ENCODE results near the gene TMEM63B. TPM values are rescaled to one million over a fixed set of nuclear protein-coding genes. Genes with fewer than 3 reads are reported as not detected.
"Not testable (repeated sequence)": the region's sequence is repeated elsewhere in the genome, so short reads cannot be mapped to it uniquely, and the experiment has no call there.

The TMEM63B gene
- total RNA-seq, 4 donors from 2014 or later = 27.2 to 71.9 (median 43.7) TPM

DNA sequence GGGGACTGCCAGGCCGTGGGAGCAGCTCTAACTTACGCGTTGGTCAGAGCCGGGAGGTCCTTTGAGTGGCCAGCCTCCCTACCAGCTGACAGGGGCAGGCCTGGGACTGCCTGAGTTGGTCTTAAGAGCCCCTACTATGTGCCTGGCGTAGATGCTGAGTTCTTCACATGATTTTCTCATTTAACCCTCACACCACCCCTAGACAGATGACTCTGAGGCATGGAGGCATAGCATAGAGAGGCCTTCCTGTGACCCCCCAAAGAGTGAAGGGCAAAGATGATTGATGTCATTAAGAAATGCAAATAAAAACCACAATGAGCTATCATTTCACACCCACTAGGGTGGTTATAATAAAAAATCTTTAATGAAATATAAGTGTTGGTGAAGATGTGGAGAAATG is 36.9 kb upstream of the TMEM63B start:
- intact Hi-C loops (cut with DNase I; ENCODE audit: low total_unique reads) = no loop called here
- in situ Hi-C loops (cut with MboI; ENCODE audit: low sequenced_read_pairs in 4 of 4) = loop anchor here (25.0 kb wide), 1 partner anchor 428 kb away; no protein-coding TSS in a partner anchor
- ATAC-seq = no peak

DNA sequence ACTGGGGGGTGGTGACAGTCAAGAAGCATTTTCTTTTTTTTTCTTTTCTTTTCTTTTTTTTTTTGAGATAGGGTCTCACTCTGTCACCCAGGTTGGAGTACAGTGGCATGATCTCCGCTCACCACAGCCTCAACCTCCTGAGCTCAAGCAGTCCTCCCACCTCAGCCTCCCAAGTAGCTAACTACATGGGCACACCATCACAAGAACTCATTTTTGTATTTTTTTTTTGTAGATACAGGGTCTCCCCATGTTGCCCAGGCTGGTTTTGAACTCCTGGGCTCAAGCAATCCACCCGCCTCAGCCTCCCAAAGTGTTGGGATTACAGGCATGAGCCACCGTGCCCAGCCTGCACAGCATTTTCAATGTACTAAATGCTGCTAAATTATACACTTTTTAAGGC is 36.0 kb upstream of the TMEM63B start:
- intact Hi-C loops (cut with DNase I; ENCODE audit: low total_unique reads) = not testable (repeated sequence)

More for the DNA sequence above, 36.9 kb upstream of the TMEM63B start:
- no peaks in the 10 kb centered on the region for H3K27me3 ChIP-seq
- peak overlapping the region in 1 of 4 donors; percentile 16 for H3K27ac ChIP-seq
- no peaks in the 10 kb centered on the region for H3K9me3 ChIP-seq
- no peak overlapping the region for H3K4me3 ChIP-seq
- peaks cover 16 to 21% of the 10 kb centered on the region in 2 donors for H3K4me1 ChIP-seq
- TF ChIP-seq, protein P1, sequence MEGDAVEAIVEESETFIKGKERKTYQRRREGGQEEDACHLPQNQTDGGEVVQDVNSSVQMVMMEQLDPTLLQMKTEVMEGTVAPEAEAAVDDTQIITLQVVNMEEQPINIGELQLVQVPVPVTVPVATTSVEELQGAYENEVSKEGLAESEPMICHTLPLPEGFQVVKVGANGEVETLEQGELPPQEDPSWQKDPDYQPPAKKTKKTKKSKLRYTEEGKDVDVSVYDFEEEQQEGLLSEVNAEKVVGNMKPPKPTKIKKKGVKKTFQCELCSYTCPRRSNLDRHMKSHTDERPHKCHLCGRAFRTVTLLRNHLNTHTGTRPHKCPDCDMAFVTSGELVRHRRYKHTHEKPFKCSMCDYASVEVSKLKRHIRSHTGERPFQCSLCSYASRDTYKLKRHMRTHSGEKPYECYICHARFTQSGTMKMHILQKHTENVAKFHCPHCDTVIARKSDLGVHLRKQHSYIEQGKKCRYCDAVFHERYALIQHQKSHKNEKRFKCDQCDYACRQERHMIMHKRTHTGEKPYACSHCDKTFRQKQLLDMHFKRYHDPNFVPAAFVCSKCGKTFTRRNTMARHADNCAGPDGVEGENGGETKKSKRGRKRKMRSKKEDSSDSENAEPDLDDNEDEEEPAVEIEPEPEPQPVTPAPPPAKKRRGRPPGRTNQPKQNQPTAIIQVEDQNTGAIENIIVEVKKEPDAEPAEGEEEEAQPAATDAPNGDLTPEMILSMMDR (IDR thresholded peaks at IDR 0.05 in 4 of 5, conservative IDR thresholded peaks at IDR 0.05 in 1 of 5) = no peak
- TF ChIP-seq POLR2A (IDR thresholded peaks at IDR 0.05) = no peak
- no peaks in the 10 kb centered on the region for H3K36me3 ChIP-seq
- no peak for DNase-seq

DNA sequence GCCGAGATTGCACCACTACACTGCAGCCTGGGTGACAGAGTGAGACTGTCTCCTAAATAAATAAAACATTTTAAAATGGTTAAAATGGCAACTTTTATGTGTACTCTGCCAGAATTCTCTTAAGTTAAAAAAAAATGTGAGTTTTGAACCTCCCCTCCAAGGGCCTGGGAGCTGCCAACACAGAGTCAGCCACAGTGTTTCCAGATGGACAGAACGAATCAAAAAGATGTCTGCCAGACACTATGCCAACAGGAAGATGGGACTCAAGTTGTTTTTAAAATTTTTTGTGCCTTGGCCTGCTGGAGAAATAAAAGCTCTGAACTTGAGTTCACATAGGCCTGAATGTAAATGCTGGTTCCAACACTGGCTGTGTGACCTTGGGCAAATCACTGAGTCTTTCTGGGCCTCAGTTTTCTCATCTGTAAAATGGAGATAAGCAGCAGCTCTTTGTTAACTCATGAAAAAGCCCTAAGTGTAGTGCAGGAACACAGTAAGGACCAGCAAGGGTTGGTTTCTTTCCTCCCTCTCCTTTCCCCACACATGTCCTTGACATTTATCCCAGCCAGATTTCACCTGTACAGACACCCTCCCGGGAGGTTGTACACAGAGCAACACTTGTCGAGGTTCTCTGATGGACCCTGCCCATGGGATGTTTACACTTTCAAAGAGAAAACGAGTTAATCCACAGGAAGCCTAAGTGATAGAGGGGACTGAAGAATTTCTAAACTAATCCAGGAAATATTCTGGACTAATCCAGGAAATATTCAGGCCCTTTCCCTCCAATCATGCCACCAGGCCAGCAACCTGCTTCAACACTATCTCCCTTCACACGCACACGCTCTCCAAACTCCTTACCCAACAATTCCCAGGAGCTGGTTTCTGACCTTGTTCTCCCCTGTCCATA is 35.1 kb upstream of the TMEM63B start:
- in situ Hi-C loops (cut with MboI; ENCODE audit: low sequenced_read_pairs in 4 of 4) = loop anchor here (25.0 kb wide), 1 partner anchor 430 kb away; no protein-coding TSS in a partner anchor
- TF ChIP-seq POLR2A (IDR thresholded peaks at IDR 0.05) = no peak
- TF ChIP-seq, protein P1 (IDR thresholded peaks at IDR 0.05 in 4 of 5, conservative IDR thresholded peaks at IDR 0.05 in 1 of 5) = no peak
- no peak for ATAC-seq
- DNase-seq = no peak
- H3K36me3 ChIP-seq = no peaks in the 10 kb centered on the region
- no peaks in the 10 kb centered on the region for H3K27me3 ChIP-seq
- H3K4me1 ChIP-seq = peaks cover 5 to 6% of the 10 kb centered on the region in 2 donors
- intact Hi-C loops (cut with DNase I; ENCODE audit: low total_unique reads) = no loop called here
- no peak overlapping the region for H3K27ac ChIP-seq
- H3K9me3 ChIP-seq = no peaks in the 10 kb centered on the region
- no peak overlapping the region for H3K4me3 ChIP-seq

More for the DNA sequence above, 36.0 kb upstream of the TMEM63B start:
- not testable (repeated sequence) for H3K36me3 ChIP-seq, ATAC-seq, H3K27me3 ChIP-seq, H3K9me3 ChIP-seq, H3K4me3 ChIP-seq, DNase-seq, H3K27ac ChIP-seq
- in situ Hi-C loops (cut with MboI; ENCODE audit: low sequenced_read_pairs in 4 of 4) = loop anchor here (25.0 kb wide), 1 partner anchor 429 kb away; no protein-coding TSS in a partner anchor
- H3K4me1 ChIP-seq = peaks cover 12% of the 10 kb centered on the region in 2 donors

DNA sequence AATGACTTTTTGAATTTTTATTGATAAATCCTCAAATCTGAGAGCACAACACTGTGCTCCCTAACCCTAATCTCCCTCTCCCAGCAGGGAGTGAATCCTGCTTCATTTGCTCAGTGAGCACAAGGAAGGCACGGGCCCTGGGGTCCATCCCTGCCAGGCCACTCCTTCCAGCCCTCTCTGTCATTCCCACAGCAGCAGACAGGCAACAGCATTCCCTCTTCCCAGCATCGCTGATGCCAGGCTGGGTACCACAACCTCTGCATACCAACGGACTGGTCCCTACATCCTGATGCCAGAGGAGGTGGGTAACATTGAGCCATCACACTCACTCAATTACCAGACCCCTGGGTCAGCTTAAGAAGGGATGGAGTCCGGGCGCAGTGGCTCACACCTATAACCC is 34.3 kb upstream of the TMEM63B start:
- Histone ChIP-seq H3K4me3 (no peak overlapping the region), H3K36me3 (no peaks in the 10 kb centered on the region), H3K27me3 (no peaks in the 10 kb centered on the region), H3K9me3 (no peaks in the 10 kb centered on the region), H3K27ac (no peak overlapping the region), H3K4me1 (peaks cover 2 to 7% of the 10 kb centered on the region in 2 donors)
- in situ Hi-C loops (cut with MboI; ENCODE audit: low sequenced_read_pairs in 4 of 4) = loop anchor here (25.0 kb wide), 1 partner anchor 431 kb away; no protein-coding TSS in a partner anchor
- no peak for ATAC-seq
- intact Hi-C loops (cut with DNase I; ENCODE audit: low total_unique reads) = no loop called here
- no peak for DNase-seq
- TF ChIP-seq POLR2A (IDR thresholded peaks at IDR 0.05) = no peak
- TF ChIP-seq, protein P1 (IDR thresholded peaks at IDR 0.05 in 4 of 5, conservative IDR thresholded peaks at IDR 0.05 in 1 of 5) = no peak

DNA sequence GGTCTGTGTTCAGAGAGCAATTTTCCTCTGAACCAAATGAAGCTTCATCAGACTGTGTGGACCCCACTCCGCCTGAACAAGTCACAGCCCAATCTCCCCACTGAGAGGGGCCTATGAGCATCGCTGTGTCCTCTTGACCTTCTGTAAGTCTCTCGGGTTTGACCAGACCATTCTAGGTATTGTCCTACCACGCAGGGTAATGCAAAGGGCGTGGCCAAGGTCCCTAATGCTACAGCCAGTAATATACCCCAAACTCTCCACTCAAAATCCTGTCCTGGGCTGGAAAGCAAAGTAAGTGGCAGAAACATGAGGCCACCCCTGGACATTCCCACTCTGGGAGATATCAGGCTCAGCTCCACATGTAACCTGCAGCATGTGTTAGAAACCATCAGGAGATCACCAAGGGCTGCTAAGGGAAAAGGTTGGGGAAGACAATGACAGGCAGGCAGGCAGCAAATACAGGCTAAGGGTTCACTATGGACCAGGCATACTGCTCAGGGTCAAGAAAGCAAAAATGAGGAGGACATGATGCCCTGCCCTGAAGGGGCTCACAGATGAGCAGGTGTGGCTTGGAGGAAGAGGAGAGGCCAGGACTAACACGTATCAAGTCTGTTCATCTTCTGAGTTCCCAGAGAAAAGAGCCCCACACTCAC is 33.5 kb upstream of the TMEM63B start:
- intact Hi-C loops (cut with DNase I; ENCODE audit: low total_unique reads) = no loop called here
- no peak for DNase-seq
- ATAC-seq = no peak

More for the DNA sequence above, 33.5 kb upstream of the TMEM63B start:
- no peaks in the 10 kb centered on the region for H3K27me3 ChIP-seq
- TF ChIP-seq, protein P1 (IDR thresholded peaks at IDR 0.05 in 4 of 5, conservative IDR thresholded peaks at IDR 0.05 in 1 of 5) = no peak
- TF ChIP-seq POLR2A (IDR thresholded peaks at IDR 0.05) = no peak
- no peaks in the 10 kb centered on the region for H3K9me3 ChIP-seq
- H3K36me3 ChIP-seq = no peaks in the 10 kb centered on the region
- peaks cover 2 to 7% of the 10 kb centered on the region in 2 donors for H3K4me1 ChIP-seq
- H3K27ac ChIP-seq = no peak overlapping the region
- in situ Hi-C loops (cut with MboI; ENCODE audit: low sequenced_read_pairs in 4 of 4) = loop anchor here (25.0 kb wide), 1 partner anchor 432 kb away; no protein-coding TSS in a partner anchor
- no peak overlapping the region for H3K4me3 ChIP-seq

All from gastrocnemius medialis (tissue), 4 donors.